HepG2 (cell line): Measurements from ENCODE around the gene PCSK6.

Experiments used
- CTCF ChIP-seq: sonication (generic); formaldehyde crosslinking; IDR thresholded peaks from 2 replicates; pipeline ENCODE4 v1.5.0; 2020; ENCODE audit warnings: mild to moderate bottlenecking, missing genetic modification reagents, moderate library complexity
- JDP2 ChIP-seq: sonication (generic); formaldehyde crosslinking; IDR thresholded peaks from 2 replicates; pipeline ENCODE4 v1.8.1; 2022; ENCODE audit warnings: missing genetic modification reagents, borderline replicate concordance
- MAX ChIP-seq: IDR thresholded peaks from 2 replicates; pipeline ENCODE4 v1.6.1; 2012; ENCODE audit warnings: inconsistent platforms
- PBX3 ChIP-seq: sonication (generic); formaldehyde crosslinking; IDR thresholded peaks from 2 replicates; pipeline ENCODE4 v1.8.1; 2023; ENCODE audit warnings: missing genetic modification reagents, inconsistent platforms, borderline replicate concordance
- POLR2AphosphoS2 ChIP-seq: IDR thresholded peaks from 2 replicates; pipeline ENCODE4 v1.6.1; 2011; ENCODE audit warnings: low read depth, low read length, improper control_type of control experiment
- ZBTB26 ChIP-seq: IDR thresholded peaks from 2 replicates; pipeline ENCODE4 v1.6.1; 2016; ENCODE audit warnings: missing compliant biosample characterization, missing genetic modification reagents, borderline replicate concordance
- ZNF556 ChIP-seq: sonication (generic); formaldehyde crosslinking; IDR thresholded peaks from 2 replicates; pipeline ENCODE4 v1.4.0; 2020; ENCODE audit warnings: mild to moderate bottlenecking, missing genetic modification reagents, borderline replicate concordance

- TF ChIP-seq ZBTB26 (no peak), CTCF (no peak), JDP2 (CRISPR knock-in tag) (no peak), POLR2AphosphoS2 (no peak), PBX3 (CRISPR knock-in tag) (no peak), ZNF556 (CRISPR knock-in tag) (no peak), MAX (no peak)
These were observed 115.2 kb downstream of the PCSK6 start for GRCh38 chr15:101374326-101374725.
